HG02870 (cell line): ENCODE measurements around the gene PRSS33.

ENCODE experiments used
- ATAC-seq: cut with Tn5 transposase; IDR thresholded peaks from one replicate; pipeline ENCODE4 v1.9.1; 2021; ENCODE audit warnings: mild to moderate bottlenecking, moderate library complexity; ENCODE audit not compliant: unreplicated experiment

The PRSS33 gene

GRCh38 chr16:2779151-2779920 lies 8.0 kb downstream of the PRSS33 start:
- ATAC-seq = no peak

- ATAC-seq = no peak
Measured at GRCh38 chr16:2778630-2778958, 8.8 kb downstream of the PRSS33 start.

GRCh38 chr16:2777903-2778629 lies 9.3 kb downstream of the PRSS33 start:
- ATAC-seq = peak; percentile 3

- peak; percentile 75 for ATAC-seq
Measured at GRCh38 chr16:2777231-2777902, 10.0 kb downstream of the PRSS33 start, which contains the start of gene ELOB. Gene ELOB (minus strand): TSS chr16:2777280. CDS start chr16:2777239, 41 bp downstream.

- peak; percentile 18 for ATAC-seq
Measured at GRCh38 chr16:2776500-2777139, 10.7 kb downstream of the PRSS33 start.

GRCh38 chr16:2775765-2776499 lies 11.4 kb downstream of the PRSS33 start:
- no peak for ATAC-seq

DNA sequence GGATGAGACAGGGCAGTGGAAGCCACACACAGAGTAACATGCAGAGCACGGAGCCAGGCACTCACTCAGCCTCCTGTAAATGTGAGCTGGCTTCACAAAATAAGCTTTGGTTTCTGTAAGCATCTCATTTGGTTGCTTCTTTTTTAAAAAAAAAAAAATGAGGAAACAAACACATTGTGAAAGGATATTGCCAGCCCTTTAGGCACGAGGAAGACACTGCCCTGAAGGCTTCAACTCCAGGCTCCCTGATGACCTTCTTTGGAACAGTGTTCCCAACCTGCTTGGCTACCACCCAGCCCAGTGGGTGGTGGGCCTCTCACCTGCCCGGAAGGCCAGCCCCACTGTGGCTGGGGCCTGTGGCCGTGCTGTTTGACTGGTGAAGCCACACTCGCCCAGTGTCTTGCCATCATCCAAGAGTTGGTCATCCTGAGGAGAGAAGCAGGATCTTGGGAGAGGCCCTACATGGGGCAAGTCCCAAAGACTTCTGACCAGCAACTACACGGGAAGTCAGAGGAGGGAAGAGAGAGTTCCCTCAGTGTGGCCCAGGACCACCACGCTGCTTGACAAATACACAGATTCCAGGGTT lies 12.1 kb downstream of the PRSS33 start:
- no peak for ATAC-seq

DNA sequence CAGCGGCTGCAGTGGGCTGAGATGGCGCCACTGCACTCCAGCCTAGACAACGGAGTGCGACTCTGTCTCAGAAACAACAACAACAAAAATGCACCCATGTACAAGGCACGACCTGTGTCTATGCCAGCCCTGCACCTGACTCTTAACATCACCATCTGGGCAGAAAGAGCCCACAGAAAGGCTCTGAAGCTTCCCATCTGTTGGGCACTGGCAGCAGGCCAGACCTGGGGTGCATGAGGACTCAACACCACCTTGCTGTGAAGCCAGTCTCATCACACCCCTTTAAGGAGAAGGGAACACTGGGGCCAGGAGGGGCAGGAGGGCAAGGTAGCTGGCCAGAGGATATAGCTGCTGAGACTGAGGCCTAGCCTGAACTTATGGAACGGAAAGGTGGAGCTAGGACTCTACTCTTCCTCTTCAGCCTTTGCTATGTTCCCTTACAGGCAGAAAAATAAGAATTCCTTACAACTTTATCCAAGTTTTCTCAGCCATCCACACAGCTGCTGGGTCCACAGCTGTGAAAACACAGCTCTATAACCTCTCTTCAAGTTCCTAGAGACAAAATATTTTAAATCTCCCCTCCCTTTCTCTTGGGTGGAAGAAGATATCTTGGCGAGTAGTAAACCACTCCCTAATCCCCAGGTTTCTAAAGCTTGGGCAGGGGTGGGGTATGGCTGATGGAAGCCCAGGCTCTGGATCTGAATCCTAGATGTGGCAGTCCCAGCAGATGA lies 13.0 kb downstream of the PRSS33 start:
- no peak for ATAC-seq

- ATAC-seq = no peak
Measured at GRCh38 chr16:2773188-2773968, 14.0 kb downstream of the PRSS33 start.

DNA sequence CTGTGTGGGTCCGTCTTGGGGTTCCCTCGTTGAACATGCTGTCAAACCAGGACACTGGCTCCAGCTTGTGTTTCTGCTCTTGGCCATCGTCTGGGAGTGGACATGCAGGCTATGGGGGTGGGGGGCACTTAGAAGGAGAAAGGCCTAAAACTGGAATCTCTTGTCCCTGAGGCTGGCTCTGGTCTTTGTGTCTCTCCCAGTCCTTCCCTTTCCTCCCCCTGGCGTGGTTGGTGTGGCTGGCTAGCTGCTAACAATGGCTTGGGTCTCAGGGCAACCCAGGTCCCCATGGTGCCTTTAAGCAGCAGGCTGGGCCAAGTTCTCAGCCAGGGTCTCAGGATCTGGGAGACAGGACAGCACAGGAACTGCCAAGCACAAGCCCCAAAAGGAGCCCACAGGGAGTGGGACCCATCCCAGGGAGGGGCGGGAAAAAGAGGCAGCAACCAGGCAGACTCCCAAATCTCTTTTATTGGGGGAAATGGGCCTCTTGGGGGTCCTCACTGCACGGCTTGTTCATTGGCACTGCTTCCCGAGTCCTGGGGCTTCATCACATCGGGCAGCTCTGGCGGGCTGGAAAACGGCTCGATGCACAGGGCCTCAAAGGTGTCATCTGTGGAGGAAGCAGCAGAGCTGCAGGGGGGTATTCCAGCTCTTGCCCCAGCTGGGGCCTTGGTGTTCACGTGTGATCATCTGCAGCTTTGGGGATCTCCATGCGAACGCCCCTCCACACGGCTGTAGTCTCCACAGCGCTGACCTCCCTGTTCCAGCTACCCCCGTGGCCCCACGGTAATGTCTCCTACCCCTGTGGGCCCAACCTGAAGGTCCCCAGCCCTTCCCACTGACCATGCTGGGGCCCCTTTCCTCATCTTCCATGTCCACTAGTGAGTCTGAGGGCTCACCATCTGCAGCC lies 15.6 kb downstream of the PRSS33 start:
- ATAC-seq = no peak

GRCh38 chr16:2770057-2770951 lies 17.1 kb downstream of the PRSS33 start:
- no peak for ATAC-seq

DNA sequence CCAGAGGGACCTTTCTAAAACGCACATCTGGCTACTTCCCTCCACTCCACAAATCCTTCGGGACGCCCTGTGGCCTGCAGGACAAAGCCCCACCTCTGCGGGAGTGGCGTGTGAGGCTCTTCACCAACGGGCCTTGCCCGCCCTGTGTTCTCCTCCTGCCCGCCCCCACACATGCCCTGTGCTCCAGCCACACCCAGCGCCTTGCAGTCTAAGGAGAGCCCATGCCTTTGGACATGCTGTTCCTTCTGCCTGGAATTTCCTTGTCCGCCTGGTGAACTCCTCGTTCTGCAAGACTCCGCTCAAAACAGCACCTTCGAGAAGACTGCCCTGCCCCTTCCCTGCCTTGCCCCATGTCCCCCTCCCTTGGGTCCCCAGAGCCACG lies 17.7 kb downstream of the PRSS33 start:
- ATAC-seq = no peak

GRCh38 chr16:2769100-2769529 lies 18.2 kb downstream of the PRSS33 start:
- no peak for ATAC-seq

- ATAC-seq = no peak
Measured at GRCh38 chr16:2768403-2769089, 18.8 kb downstream of the PRSS33 start.

DNA sequence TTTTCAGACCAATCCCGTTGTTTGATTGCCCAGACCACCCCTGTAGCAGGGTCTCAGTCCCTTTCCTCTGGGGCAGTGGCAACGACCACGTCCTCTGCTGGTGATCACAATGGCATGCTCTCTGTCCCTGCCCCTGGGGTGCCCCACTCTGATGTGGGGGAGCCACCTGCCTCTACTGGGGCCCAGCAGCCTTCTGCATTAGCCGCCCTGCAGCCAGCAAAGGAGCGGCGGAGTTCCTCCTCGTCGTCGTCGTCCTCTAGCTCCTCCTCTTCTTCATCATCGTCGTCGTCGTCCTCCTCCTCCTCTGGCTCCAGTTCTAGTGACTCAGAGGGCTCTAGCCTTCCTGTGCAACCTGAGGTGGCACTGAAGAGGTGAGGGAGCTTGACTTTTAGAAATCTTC lies 19.5 kb downstream of the PRSS33 start:
- no peak for ATAC-seq

DNA sequence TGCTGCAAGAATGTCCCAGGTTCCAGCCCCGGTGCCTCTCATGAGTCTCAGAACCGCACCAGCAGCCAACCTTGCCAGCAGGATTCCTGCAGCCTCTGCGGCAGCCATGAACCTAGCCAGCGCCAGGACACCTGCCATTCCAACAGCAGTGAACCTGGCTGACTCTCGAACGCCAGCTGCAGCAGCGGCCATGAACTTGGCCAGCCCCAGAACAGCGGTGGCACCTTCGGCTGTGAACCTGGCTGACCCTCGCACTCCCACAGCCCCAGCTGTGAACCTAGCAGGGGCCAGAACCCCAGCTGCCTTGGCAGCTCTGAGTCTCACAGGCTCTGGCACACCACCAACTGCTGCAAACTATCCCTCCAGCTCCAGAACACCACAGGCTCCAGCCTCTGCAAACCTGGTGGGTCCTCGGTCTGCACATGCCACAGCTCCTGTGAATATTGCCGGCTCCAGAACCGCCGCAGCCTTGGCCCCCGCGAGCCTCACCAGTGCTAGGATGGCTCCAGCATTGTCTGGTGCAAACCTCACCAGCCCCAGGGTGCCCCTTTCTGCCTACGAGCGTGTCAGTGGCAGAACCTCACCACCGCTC lies 20.1 kb downstream of the PRSS33 start:
- no peak for ATAC-seq
